Measurements from ENCODE around the gene FIG4. TPM values are rescaled to one million over a fixed set of nuclear protein-coding genes. Genes with fewer than 3 reads are reported as not detected.

The FIG4 gene
- total RNA-seq, 1 donor from 2014 or later: 8.0 TPM

DNA sequence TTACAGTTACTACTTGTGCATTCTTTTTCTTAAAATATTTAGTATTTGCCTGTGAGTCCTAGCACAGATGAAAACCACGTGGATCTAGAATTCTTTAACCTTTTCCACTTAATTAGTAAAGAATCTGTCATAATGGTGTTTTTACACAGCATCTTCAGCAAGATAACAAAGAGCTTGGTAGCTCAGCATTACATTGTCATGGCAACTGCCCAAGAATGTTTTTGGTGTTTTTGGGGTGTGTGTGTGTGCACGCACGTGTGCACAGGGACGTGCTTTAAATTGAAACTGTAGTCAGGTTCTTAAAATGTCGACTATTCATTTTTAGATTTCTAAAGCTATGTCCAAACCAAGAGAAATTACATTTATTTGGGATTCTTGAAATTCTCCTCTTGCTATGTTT is 108.0 kb downstream of the FIG4 start:
- H3K9me3 ChIP-seq (replicated peaks): no peaks in the 10 kb centered on the region
- peaks cover 25% of the 10 kb centered on the region for H3K36me3 ChIP-seq
- intact Hi-C loops (cut with micrococcal nuclease): no loop called here

GRCh38 chr6:109799664-109800063 is 108.6 kb downstream of the FIG4 start:
- Histone ChIP-seq H3K4me3 (no peak overlapping the region), H3K27ac (replicated peaks) (no peak overlapping the region)
- intact Hi-C loops (cut with micrococcal nuclease): no loop called here

More for the DNA sequence above, 108.0 kb downstream of the FIG4 start:
- TF ChIP-seq, protein P1, sequence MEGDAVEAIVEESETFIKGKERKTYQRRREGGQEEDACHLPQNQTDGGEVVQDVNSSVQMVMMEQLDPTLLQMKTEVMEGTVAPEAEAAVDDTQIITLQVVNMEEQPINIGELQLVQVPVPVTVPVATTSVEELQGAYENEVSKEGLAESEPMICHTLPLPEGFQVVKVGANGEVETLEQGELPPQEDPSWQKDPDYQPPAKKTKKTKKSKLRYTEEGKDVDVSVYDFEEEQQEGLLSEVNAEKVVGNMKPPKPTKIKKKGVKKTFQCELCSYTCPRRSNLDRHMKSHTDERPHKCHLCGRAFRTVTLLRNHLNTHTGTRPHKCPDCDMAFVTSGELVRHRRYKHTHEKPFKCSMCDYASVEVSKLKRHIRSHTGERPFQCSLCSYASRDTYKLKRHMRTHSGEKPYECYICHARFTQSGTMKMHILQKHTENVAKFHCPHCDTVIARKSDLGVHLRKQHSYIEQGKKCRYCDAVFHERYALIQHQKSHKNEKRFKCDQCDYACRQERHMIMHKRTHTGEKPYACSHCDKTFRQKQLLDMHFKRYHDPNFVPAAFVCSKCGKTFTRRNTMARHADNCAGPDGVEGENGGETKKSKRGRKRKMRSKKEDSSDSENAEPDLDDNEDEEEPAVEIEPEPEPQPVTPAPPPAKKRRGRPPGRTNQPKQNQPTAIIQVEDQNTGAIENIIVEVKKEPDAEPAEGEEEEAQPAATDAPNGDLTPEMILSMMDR (IDR thresholded peaks at IDR 0.05; ENCODE audit: borderline replicate concordance): no peak
- H3K27me3 ChIP-seq (ENCODE audit: low read depth): no peaks in the 10 kb centered on the region
- H3K27ac ChIP-seq (replicated peaks): no peak overlapping the region
- no peak for DNase-seq
- H3K4me3 ChIP-seq: no peak overlapping the region
- peaks cover 11% of the 10 kb centered on the region for H3K4me1 ChIP-seq

DNA sequence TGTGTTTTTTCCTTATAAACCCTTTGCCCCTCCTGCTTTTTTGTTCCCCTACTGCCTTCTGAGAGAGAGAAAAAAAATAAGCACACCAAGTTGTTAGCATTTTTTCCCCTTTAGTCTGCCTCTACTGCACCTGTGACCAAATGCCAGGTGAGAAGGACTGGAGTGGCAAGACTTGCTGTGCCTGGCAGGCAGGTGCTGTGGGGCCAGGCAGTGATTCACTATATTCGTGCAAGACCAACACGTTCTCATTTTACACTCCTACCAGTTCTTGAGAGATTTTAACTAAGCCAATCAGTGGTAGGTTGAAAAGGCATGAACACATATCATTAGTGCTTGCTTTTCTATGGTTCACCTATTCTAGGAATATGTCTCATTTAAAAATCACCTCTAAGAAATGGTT is 109.7 kb downstream of the FIG4 start:
- peaks cover 4% of the 10 kb centered on the region for H3K4me1 ChIP-seq
- H3K9me3 ChIP-seq (replicated peaks): no peaks in the 10 kb centered on the region
- peaks cover 25% of the 10 kb centered on the region for H3K36me3 ChIP-seq
- H3K27me3 ChIP-seq (ENCODE audit: low read depth): no peaks in the 10 kb centered on the region
- H3K4me3 ChIP-seq: no peak overlapping the region
- no peak for DNase-seq
- intact Hi-C loops (cut with micrococcal nuclease): no loop called here
- TF ChIP-seq, protein P1 (IDR thresholded peaks at IDR 0.05; ENCODE audit: borderline replicate concordance): no peak
- H3K27ac ChIP-seq (replicated peaks): no peak overlapping the region

More at GRCh38 chr6:109799664-109800063, 108.6 kb downstream of the FIG4 start:
- Histone ChIP-seq H3K4me1 (peaks cover 6% of the 10 kb centered on the region), H3K9me3 (replicated peaks) (no peaks in the 10 kb centered on the region), H3K36me3 (peaks cover 25% of the 10 kb centered on the region), H3K27me3 (ENCODE audit: low read depth) (no peaks in the 10 kb centered on the region)
- TF ChIP-seq, protein P1 (IDR thresholded peaks at IDR 0.05; ENCODE audit: borderline replicate concordance): no peak
- no peak for DNase-seq

DNA sequence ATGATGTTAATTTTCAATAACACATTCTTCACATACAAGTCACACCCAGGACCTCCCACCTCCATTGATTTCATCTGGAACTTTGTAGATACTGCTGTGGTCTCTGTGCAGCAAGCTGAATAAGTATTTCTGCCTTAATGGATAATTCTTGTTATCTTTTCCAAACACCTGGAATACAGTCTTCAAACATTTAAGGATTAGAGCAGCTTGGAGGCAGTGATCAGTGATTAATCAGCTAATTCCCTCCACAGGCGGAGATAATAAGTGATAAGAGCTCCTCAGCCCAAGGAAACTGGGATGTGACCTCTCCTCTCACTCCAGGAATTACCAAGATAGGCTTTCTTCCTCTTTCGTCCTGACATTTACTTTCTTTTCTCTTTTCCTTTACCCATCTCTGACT is 110.7 kb downstream of the FIG4 start:
- DNase-seq: no peak
- no peak overlapping the region for H3K4me3 ChIP-seq
- H3K36me3 ChIP-seq: peaks cover 18% of the 10 kb centered on the region
- H3K27ac ChIP-seq (replicated peaks): no peak overlapping the region
- H3K9me3 ChIP-seq (replicated peaks): no peaks in the 10 kb centered on the region
- TF ChIP-seq, protein P1 (IDR thresholded peaks at IDR 0.05; ENCODE audit: borderline replicate concordance): no peak
- H3K27me3 ChIP-seq (ENCODE audit: low read depth): no peaks in the 10 kb centered on the region
- intact Hi-C loops (cut with micrococcal nuclease): no loop called here
- H3K4me1 ChIP-seq: no peaks in the 10 kb centered on the region

GRCh38 chr6:109804020-109804419 is 112.9 kb downstream of the FIG4 start:
- Histone ChIP-seq H3K27me3 (ENCODE audit: low read depth) (no peaks in the 10 kb centered on the region), H3K9me3 (replicated peaks) (no peaks in the 10 kb centered on the region), H3K27ac (replicated peaks) (no peak overlapping the region), H3K4me3 (no peak overlapping the region), H3K36me3 (peaks cover 10% of the 10 kb centered on the region), H3K4me1 (no peaks in the 10 kb centered on the region)
- TF ChIP-seq, protein P1 (IDR thresholded peaks at IDR 0.05; ENCODE audit: borderline replicate concordance): no peak
- no peak for DNase-seq
- intact Hi-C loops (cut with micrococcal nuclease): no loop called here

- Histone ChIP-seq H3K4me1 (no peaks in the 10 kb centered on the region), H3K9me3 (replicated peaks) (no peaks in the 10 kb centered on the region), H3K4me3 (no peak overlapping the region), H3K27me3 (ENCODE audit: low read depth) (no peaks in the 10 kb centered on the region), H3K36me3 (no peaks in the 10 kb centered on the region), H3K27ac (replicated peaks) (no peak overlapping the region)
- TF ChIP-seq, protein P1 (IDR thresholded peaks at IDR 0.05; ENCODE audit: borderline replicate concordance): no peak
- intact Hi-C loops (cut with micrococcal nuclease): no loop called here
- DNase-seq: no peak
Measured at GRCh38 chr6:109807881-109808280, 116.8 kb downstream of the FIG4 start.

Measured in left ventricle myocardium inferior (tissue), 1 donor.